GM19328 (cell line): ENCODE data around the gene CISD3.

Source experiments
- ATAC-seq: cut with Tn5 transposase; IDR thresholded peaks from one replicate; pipeline ENCODE4 v1.9.1; 2021; ENCODE audit warnings: mild to moderate bottlenecking, moderate library complexity; ENCODE audit not compliant: unreplicated experiment

CISD3 gene

DNA sequence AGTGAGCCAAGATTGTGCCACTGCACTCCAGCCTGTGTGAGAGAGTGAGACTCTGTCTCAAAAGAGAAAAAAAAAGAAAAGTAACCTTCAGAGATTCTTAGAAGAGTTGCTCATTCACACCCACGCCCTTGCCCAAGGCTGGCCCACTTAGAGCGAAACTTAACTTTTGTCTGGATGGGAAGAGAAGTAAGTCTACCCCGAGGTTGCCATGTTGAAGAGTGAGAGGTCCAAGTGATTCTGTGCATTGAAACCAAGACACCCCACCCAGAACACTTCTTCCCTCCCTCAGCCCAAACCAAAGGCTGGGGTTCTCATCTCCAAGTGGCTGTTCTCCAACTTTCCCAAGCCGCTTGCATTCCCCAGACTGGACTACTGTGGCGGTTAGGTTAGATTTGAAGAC is 2.4 kb upstream of the CISD3 start:
- ATAC-seq, result no peak

DNA sequence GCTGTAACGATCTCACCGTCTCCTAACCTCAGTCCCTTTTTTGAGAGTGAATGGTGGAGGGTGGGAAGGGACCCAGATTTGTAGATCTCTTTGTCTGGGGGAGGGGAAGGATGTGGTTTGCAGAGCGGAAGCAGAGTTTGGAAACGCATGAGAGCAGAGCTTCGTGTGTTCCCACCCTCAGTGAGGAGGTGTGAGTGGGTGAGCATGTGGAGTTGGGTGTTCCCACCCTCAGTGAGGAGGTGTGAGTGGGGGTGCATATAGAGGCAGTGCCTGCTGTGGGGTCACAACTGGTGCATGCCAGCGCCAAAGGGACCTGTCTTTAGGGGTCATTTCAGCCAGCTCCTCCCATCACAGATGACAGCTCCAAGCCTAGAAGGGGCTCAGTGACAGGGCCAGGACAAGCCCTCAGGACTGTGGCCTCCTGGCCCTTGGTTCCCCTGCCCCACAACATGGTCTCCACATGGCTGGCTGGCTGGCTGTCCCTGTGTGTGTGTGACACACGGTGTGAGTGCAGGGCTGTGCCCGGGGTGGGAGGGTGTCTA is 1.8 kb upstream of the CISD3 start:
- ATAC-seq, result no peak

DNA sequence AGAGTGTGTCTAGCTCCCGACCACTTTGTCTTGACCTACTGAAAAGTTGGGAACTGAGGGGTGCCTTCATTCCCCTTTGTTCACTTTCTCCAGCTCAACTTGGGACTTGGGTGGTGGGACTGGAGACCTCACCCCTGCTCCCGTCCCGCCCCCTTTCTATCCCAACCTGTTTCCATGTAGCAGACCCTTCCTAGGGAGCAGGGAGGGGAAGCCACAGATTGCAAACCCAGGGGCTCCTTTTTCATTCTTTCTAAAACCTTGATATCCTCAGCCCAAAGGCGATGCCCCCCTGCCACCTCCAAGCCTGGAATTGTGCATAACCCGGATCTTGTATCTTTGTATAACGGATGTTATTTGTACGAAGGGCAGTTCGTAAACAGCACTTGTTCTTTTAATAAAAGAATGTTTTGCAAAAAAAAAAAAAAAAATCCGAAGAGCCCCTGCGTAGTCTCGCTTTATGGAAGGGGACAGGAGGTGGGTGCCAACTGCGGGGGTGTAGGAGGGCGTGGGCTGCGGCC is 714 bp upstream of the CISD3 start:
- no peak for ATAC-seq

DNA sequence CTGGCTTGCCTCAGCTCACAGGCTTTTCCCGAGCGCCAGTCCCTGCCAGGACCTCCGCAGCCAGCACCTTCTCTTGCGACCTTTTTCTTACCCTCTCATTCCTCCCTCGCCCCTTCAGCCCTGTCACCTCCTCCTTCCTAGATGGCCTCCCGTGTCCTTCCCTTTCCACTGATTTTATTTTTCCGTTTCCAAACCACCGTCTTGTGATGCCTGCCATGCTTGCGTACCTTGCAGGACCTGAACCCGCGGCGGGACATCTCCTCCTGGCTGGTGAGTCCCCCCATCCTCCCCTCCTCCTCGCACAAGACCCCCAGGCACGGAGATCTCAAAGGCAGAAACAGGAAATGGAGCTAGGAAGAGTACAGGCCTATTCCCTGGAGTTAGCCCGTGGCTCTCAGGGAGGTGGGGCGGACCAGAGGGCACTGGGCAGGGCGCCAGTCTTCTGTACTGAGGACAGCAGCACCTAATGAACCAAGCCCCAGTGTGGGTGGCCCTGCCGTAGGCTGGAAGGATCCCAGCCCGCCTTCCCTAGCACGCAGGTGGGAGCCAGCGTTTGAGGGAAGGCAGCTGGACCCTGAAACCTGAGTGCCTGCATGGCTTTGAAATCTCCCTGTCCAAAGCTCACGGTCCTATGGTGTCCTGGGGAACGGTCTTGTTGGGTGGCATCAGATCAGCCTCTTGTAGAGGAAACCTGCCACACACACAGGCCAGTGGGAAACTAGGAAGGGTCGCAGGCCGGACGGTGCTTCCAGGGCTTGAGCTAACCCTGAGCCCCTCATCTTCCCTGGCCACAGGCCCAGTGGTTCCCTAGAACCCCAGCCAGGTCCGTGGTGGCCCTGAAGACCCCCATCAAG is 612 bp downstream of the CISD3 start:
- no peak for ATAC-seq

DNA sequence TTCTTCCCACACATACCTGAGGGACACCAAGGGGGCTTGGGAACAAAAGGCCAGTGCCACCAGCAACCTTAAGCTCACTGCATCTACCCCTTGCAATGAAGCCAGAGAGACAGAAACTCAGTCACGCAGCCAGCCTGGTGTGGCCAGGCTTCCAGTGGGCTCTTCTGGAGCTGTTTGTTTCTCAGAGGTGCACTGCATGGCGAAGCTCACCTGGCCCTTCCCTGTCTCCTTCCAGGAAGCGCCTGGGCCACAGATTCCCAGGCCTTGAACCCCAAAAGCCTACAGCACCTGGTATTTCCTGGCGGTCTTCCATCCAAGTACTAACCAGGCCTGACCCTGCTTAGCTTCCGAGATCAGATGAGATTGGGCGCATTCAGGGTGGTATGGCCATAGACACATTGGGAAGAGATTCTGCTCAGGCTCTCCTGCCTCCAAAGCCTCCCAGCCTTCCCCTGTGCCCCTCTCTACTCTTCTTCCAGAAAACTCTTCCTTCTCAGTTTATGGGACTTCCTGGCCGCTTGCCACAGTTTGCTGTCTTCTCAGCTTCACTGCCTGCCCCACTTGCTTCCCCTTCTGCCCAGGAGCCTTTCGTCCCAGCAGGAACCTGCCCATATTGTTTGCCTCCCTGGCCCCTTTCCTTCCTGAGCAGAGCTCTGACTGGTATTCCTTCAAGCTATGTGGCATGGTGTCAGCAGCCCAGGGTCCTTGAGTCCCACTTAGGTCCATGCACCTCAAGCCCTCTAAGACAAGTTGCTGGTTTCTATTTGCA is 1.6 kb downstream of the CISD3 start:
- no peak for ATAC-seq

DNA sequence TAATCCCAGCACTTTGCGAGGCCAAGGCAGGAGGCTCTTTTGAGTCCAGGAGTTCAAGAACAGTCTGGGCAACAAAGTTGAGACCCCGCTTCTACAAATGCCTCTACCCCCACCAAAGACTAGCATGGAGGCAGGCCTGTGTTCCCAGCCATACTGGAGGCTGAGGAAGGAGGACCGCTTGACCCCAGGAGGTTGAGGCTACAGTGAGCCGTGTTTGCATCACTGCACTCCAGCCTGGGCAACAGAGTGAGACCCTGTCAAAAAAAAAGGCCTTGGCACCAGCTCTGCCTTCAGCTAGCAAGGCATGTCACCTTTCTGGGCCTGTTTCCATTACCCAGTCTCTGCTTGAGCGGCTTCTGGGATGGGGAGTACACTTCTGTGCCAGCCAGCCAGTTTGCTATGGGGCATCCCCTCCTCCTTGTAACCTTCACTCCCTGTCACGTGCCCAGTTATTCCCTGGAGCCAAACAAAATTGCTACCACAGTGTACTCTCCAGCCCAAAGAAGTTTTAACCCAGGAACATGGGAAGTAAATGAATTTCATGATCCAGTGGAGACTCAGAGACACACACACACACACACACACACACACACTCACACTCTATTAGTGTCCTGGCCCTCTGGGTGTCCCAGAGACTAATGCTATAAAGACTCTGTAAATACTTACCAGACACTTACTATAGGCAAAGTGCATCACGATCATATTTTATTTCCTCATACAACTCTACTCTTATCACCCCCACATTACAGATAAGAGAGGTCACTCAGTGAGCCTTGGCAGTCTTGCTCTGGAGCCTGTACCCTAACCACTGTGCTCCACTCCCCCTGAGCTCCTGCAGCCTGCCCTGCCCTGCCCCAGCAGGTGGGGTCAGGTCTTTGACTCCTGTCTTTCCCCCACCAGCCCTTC is 2.5 kb downstream of the CISD3 start:
- no peak for ATAC-seq

DNA sequence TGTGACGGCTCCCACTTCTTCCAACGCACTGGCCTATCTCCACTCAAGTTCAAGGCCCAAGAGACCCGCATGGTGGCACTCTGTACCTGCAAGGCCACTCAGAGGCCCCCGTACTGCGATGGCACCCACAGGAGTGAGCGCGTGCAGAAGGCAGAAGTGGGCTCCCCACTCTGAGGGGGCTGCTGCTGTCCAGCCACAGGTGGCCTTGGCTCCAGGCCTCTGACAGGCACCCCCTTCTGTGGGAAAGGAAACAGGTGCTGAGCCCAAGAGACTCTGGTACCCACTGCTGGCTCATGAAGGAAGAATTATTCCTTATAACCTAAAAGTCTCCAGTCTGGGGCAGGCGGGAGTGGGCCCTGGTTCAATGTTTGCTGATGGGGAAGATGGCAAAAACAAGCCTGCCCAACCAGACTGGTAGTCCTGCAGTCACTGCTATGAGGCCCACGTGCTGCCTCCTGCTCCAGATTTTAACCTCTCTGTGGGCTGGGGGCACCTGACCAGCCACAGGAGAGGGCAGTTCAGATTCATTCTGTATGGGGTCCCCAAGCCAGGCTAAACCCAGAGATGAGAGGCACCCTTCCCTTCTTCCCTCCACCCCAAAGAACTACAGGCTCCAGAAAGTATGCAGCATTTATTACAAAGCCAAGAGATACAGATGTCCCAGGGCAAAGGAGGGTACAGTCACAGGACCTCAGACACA is 3.3 kb downstream of the CISD3 start:
- no peak for ATAC-seq

DNA sequence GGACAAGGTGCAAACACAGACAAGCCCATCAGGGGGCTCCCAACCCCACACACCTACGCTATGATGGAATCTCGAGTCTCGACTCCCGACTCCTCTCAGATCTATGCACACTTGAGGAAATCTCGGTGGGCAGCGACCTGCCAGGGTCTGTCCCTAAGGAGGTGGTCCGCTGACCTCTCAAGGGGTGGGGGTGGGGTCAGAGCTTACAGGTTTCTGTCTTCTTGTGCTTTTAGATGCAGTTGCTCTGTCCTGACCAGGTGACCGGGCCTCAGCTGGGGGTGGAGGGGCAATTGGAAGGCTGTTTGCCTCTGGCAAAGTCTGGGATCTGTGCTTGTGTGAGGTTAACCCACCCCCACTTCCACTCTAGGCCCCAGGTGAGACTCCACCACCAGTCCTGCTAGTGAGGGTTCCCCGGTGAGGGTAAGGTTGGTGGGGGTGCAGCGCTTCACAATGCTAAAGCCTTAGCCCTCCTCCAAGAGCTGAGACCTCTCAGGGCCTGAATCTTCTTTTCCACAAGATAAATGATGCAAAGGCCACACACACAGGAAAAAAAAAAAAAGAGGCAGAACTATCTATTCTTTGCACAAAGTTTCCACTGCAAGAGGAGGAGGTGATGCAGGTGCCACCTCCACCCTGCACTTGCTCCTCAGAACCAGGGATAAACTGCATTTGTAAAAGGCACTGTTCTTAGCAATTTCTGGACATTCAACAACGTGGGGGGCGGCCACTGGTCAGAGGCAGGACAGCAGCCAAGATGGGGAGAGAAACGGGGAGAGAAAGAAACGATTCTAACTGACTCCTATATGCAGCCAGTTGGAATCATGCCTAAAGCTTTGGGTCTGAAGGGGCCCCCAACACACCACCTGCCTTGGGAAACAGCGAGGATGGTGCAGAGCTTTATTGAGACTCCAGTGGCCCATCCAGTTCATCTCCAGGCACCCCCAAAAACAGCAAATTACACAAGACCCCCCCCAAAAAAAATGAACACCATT is 4.1 kb downstream of the CISD3 start:
- ATAC-seq, result no peak

DNA sequence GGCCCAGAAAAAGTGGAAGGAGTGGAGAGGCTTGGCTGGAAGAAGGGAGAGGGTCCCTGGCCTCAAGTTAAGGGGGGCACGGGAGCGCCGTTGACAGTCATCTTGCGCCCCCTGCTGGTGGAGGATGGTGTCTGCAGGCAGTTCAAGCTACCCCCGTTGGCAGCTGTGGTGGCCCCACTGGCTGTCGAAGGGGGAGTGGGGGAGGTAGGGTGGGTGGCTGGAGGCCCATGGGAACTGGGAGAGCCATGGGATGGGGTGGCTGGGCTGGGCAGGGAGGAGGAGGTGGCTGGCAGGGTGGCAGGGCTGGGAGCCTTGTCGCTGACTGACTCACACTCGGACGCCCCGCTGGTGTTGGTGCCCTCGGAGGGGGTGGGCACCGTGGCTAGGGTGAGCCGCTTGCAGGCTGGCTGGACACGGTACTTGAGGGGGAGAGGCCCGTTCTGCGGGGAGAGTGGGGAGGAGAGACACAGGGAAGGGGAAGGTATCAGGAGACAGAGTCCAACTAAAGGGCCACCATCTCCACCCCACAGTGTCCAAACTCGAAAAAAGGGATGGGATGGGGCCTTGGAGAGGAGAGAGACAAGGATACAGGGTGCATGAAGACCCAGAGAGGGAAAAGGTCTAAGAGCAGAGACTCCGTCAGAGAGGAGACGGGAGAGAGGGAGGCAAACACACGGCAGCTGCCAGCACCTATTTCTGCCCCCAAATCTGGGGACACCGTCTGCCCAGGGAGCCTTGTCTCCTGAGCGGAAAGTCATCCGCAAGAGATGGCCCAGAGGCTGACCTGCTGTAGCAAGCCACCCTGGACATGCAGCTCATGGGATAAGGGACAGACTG is 5.2 kb downstream of the CISD3 start:
- no peak for ATAC-seq

DNA sequence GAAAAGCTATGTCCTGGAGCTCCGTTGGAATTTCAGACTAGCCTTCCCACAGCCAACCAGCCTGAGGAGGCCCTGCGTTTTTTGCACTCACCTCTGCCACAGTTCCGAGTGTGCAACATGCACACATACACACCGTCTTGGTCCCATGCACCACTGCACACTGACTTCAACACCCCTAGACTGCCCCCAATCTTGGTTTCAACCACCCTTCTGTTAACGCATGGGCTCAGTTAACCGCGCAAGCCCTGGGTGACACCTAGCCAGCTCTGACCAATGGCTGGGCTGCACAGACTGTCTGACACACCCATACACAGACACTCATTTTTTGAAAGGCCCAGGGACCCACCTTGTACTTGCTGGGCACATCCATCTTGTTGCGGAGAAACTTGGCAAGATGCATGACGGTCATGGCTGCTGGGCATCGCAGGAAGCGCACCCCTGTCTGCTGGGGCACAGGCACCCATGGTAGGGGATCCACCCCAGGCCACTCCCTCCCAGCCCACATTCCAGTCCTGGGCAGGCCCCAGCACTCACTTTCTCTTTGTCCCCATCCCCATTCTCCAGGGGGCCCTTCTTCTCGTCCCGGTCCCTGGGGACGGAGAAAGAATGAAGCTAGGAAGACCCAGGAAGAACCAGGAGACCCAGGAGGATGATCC is 8.0 kb downstream of the CISD3 start:
- no peak for ATAC-seq

DNA sequence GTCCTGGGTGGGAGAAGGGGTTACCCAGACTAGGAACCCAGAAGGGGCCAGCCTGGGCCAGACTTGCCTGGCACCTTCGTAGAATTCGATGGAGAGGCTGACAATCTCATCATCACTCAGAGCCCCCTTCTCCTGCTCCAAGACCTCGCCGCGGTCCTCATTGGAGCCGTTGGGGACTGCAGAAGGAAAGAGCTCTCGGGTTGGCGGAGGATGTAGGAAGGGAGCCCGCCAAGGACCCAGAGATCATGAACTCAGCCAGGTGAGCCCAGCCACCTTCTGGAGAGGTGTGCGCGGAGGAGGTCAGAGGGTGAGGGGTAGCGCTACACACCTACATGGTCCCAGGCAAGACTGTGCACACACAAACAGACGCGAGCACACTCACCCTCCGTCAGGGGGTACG is 8.5 kb downstream of the CISD3 start:
- ATAC-seq, result no peak

DNA sequence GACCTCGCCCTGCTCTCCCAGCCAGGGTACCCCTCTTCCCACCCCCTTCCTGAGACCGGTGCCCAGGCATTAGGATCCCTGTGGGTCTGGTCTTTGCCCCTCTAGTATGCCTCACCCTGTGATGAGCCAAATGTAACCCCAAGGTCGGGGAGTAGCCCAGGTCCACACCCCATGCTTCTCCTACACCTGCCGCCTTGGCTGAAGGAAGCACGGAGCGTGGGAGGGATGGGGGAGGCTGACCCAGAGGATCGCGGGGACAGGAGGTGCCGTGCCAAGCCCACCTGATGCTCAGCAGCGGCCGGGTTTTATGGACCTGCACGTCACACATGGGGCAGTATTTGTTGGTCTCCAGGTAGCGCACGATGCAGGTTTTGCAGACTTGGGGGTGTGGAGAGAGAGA is 9.2 kb downstream of the CISD3 start:
- ATAC-seq, result no peak

DNA sequence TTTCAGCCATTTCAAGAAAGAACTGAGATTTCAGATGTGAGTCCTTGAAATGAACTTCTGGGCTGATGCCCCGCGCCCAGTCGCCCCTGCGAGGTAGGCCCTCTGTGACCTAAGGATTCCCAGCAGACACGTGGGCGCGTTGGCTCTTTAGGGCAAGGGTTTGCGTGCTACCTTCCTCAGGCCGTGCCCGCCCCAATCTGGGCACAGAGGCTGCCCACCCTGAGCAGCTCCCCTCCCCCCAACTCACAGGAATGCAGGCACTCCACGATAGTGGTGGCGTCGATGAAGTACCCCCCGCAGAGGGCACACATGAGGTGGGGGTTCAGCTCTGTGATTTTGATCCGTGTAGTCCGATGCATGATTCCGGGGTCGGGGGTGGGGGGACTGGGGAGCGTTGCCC is 9.9 kb downstream of the CISD3 start:
- ATAC-seq, result no peak

DNA sequence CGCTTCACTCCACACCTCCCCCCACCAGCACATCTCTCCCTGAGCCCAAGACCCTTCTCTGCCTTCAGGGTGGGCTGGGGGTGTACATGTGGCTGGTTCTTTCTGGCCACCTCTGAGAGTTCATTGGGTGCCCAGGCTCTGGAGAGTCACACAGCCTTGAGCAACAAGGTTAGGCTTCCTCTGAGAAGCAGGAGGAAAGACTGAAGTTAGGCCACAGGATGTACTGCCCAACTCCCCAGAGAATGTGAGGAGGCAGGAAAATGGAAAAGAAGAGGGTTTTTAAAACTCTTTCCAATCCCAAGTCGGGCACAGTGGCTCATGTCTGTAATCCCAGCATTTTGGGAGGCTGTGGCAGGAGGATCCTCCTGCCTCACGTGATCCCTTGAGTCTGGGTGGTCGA is 10.7 kb downstream of the CISD3 start:
- ATAC-seq, result no peak

DNA sequence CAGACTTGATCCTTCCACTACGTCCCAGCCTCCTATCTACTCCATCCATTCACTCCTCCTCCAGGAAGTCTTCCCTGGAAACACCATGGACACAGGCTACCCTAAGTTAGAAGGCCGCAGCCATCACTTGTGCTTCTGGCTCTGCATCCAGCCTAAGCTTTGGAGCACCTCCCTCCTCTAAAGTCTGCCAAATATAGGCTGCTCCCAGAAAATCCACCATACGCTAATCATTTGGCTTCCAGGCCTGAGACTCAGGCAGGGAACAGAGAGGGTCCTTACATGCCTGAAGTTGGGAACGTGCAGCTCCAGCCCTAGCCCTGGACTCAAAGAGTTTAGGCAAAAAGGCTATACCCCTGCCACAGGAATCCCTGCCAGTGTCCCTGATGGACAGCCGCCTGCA is 11.3 kb downstream of the CISD3 start:
- no peak for ATAC-seq

DNA sequence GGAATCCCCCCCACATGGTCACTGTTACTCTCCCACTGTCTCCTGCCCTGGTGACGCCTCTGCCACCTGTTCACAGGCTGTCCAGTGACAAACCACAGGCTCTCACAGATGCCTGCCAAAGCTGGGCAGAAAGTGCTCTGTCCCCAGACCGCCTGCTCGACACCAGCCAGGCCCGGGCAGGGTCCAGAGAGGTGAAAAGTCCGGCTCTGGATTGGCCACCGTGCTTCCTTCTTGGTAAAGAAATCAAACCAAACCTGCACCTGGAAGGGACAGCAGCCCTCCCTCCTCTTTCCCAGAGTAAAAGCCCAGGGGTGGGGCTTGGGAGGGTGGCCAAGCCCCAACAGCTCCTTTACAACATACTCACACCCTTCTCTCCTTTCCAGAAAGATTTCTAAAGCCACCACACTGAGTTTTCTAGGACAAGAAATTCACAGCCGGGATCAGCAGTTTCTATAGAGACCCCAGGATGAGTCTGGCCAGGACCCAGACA is 11.8 kb downstream of the CISD3 start:
- ATAC-seq, result no peak
